ACHN (cell line): Measurements from ENCODE around the gene E2F4.
A peak's percentile ranks its signal among the peaks of the same experiment; 100 is the strongest.

Experiments
- DNase-seq: peaks from one replicate; pipeline ENCODE4 v3.0.0-alpha.2; 2015
- in situ Hi-C: cut with HindIII; loops from 2 replicates; pipeline ENCODE4 v1.10.0; 2017; ENCODE audit warnings: low sequenced_read_pairs, low pct_ligation_motif_present, low pct_unique_long_range_greater_than_20kb

Gene E2F4

GRCh38 chr16:67170168-67170948 lies 21.6 kb upstream of the E2F4 start, which contains the start of gene NOL3:
NOL3 (plus strand) TSS chr16:67170538.
- DNase-seq = peak; percentile 92
- in situ Hi-C loops = no loop called here

DNA sequence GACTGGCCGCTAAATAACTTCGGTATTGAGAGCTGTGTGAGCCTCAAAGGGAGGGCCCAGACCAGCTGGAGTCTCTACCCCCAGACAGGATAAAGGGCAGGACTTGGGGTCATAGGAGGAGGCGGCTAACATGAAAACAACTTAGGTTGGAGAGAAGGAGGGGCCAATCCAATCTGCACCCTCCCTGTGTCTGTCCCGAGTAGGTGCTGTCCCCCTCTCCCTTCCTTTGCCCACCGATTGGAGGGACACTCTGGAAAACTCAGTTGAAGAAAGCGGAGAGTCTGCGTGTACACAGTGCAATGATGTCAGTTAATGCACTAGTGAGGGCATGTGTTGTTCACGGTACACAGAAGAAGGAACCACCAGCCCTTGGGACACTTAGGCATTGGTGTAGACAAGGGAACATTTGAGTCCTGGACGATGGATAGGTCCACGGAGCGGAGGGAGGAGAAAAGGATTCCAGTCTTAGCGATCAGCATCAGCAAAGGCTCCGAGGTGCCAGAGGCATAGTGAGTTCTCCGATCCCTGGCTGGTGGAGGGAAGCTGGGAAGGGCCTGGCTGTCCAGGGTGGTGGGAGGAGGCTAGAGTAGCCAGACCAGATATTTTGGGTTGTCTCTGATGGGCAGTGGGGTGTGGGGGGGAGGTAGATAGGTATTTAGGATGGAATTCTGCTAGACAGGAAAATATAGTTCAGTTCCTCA lies 20.9 kb upstream of the E2F4 start:
- in situ Hi-C loops = no loop called here
- DNase-seq = no peak

DNA sequence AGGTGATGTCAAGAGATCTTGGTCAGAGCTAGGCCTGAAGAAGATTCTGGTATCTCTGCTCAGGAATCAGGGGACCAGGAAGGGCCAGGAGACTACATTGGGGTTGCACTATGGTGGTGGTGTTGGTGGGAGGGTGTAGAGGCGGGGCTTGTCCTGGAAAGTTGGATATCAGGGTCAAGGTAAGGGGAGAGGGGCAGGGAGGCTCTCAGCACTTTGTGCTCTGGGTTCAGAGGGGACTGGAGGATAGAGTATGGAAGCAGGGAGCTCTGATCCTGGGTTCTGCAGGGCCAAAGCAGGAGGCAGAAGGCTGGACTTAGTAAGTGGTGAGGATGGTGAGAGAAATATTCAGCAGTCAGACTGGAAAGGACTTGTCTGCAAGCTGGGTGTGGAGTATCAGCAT lies 18.6 kb upstream of the E2F4 start:
- in situ Hi-C loops = no loop called here
- DNase-seq = no peak

- in situ Hi-C loops = no loop called here
- peak; percentile 96 for DNase-seq
Observed at GRCh38 chr16:67173808-67174705, 17.9 kb upstream of the E2F4 start.

GRCh38 chr16:67174706-67175231 lies 17.2 kb upstream of the E2F4 start:
- in situ Hi-C loops = no loop called here
- no peak for DNase-seq

- DNase-seq = no peak
- in situ Hi-C loops = no loop called here
Observed at GRCh38 chr16:67176662-67177061, 15.3 kb upstream of the E2F4 start.

DNA sequence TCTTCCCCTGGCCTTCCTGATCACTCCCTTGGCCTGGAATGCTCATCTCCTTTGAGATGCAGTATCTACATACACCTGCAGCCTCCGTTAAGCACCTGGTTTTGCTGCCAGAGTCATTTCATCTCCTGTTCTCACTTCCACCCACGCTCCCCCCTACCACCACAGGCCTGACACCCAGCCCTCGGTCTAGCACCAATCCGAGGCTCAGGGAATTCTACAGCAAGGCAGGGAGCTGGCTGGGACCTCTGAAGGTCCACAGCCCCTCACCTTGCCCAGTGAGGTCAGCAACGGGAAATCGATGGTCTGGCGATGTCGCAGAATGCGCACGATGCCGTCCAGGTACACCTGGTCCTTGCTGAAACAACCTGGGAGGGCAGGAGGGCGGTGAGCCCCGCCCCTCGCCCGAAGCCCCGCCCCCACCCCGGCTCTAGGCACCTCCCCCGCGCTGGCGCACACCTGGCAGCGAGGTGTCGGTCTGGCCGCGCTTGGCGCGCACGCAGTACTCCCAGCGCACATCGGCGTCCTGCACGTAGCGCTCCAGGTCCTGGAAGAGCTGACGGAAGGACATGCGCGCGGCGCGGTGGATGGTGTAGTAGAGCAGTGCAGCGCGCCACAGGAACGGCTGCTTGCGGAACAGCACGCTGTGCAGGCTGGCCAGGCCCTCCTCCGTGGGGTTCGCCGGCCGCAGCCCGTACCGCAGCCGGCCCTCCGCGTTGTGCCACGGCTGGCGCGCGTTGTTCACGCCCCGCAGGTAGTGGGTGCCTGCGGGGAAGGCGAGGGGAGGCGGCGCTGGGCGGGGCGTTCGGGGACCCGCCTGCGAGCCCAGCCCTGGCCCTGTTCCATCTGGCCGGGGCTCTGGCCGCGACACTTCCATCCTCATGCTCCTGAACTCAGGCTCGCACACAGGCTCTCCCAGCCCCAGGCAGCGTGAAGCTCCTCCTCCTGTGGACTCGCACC lies 13.9 kb upstream of the E2F4 start:
- peak; percentile 68 for DNase-seq
- in situ Hi-C loops = no loop called here

DNA sequence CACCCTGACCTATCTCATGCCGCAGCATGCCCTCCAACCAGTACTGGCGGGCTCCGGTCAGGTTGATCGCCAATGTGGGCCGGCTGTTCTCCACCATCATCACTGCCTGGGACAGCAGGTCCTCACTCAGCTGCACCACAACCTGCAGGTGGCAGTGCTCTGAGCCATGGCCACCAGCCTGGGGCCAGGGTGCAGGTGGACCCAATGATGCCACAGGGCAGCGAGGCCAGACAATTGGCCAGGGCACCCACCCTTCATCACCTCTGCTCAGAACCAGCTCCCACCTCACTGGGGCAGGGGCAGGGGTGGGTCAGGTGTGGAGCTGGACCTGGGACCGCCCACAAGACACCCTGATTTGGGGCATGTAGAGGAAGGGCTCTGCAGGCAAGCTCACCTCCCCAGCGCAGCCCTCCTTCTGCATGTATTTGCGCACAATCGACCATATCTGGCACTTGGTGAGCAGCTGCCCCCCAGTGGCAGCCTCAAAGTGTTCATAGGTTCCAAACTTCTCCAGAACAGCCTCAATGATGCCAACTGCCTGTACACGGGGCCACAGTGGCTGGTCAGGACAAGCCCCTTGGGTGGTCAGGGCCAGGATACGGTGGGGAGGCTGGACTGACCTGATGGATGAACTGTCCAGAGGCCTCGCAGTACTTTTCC lies 12.4 kb upstream of the E2F4 start:
- in situ Hi-C loops = no loop called here
- DNase-seq = peak; percentile 53

DNA sequence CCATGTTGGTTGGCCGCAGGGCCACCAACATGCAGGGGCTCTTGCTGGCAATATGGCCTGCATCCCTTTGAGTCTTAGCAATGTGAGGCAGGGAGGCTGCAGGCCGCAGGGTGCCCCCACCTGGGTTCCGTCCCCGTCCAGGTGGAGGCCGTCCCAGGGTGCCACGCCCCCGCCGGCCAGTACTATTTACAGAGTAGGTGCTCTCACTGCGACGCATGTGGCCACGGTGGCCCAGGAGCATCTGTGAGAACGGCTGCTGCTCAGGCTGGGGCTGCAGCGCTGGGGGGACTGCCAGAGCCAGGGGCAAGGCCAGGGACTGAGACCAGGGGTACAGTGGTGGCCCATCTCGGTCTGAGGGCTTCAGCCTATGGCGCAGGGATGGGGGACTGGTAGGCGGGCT lies 11.8 kb upstream of the E2F4 start:
- DNase-seq = no peak
- in situ Hi-C loops = no loop called here

DNA sequence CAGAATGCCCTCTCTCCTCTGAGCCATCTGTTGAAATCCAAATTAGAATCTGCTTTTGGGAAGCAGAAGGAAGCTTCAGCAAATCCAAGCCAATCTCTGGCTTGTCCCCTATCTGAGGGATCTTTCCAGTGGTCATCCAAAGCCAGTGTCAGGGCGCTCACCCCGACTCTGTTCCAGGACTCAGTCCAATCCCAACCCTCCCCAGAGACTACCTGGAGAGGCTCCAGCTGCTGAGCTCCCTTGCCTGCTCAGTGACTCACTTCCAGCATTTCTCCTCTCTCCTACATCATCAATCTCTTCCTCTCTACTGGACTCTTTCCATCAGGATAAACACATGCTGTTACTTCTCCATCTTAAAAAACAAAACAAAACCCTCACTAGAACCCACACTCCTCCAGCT lies 10.6 kb upstream of the E2F4 start:
- in situ Hi-C loops = no loop called here
- peak; percentile 57 for DNase-seq

GRCh38 chr16:67182288-67182687 lies 9.7 kb upstream of the E2F4 start:
- no peak for DNase-seq
- in situ Hi-C loops = no loop called here

- DNase-seq = no peak
- in situ Hi-C loops = no loop called here
Observed at GRCh38 chr16:67183284-67183626, 8.7 kb upstream of the E2F4 start.

GRCh38 chr16:67183627-67184452 lies 8.1 kb upstream of the E2F4 start, which contains the start of gene MATCAP1:
MATCAP1 (minus strand) TSS chr16:67183963; CDS start chr16:67180610, 3,353 bp downstream.
- DNase-seq = peak; percentile 99
- in situ Hi-C loops = no loop called here

- no peak for DNase-seq
- in situ Hi-C loops = no loop called here
Observed at GRCh38 chr16:67184453-67184994, 7.4 kb upstream of the E2F4 start.

DNA sequence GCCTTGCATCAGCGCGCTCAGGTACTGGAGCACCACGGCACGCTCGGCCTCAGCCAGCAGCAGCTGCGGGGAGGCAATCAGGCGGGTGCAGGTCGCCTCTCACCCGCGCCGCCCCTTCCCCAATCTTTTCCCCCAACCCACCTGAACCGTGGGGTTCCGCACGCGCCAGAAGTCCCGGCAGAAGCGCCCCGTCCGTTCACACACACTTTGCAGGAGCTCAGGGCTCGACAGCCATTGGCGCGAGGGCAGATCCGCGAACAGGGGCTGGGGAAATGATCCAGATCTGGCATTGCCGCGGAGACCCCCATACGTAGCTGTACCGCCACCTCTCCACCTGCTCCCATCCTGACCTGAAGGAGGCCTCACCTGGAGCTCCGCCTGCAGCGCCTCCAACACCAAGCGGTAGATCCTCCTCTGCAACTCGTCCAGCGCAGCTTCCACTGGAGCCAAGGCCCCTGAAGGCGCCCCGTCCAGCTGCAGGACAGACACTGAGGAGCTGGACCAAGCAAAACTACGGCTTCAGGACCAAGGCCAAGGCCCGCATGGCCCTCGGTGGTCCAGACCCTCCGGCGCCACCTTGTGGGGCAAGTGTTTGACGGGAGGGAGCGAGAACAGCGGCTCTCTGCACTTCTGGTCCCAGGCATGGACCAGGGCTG lies 6.8 kb upstream of the E2F4 start:
- in situ Hi-C loops = no loop called here
- peak; percentile 98 for DNase-seq

GRCh38 chr16:67185651-67186134 lies 6.3 kb upstream of the E2F4 start:
- in situ Hi-C loops = no loop called here

More at GRCh38 chr16:67185651-67186134, 6.3 kb upstream of the E2F4 start:
- DNase-seq = no peak
